RPMI8226 (cell line): Measurements from ENCODE around the gene CES5A.
"Not testable (repeated sequence)": the region's sequence is repeated elsewhere in the genome, so short reads cannot be mapped to it uniquely, and the experiment has no call there.

Source experiments
- DNase-seq: peaks from one replicate; pipeline ENCODE4 v3.0.0-alpha.2; 2015

Gene CES5A, protein sequence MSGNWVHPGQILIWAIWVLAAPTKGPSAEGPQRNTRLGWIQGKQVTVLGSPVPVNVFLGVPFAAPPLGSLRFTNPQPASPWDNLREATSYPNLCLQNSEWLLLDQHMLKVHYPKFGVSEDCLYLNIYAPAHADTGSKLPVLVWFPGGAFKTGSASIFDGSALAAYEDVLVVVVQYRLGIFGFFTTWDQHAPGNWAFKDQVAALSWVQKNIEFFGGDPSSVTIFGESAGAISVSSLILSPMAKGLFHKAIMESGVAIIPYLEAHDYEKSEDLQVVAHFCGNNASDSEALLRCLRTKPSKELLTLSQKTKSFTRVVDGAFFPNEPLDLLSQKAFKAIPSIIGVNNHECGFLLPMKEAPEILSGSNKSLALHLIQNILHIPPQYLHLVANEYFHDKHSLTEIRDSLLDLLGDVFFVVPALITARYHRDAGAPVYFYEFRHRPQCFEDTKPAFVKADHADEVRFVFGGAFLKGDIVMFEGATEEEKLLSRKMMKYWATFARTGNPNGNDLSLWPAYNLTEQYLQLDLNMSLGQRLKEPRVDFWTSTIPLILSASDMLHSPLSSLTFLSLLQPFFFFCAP

DNA sequence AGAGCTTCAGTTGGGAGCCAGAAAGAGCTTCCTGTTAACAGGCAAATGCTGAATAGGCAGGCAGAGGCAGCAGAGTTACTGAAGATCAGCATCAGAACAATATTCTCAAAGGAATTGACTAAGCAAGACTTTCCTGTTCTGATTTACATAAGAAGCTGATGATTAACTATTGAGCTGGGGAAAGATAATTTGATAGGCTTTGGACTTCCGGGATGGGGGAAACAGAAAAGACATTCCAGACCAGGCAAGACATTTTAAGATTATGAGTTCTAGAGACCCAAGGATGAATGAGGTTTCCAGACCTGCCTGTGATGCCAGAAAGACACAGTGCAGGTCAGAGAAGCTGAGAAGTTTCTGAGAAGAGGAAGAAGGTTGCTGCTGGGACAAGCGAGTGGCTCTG, at the start of gene CES5A:
TSS of gene CES5A (minus strand) at position 101 of the 400 bp plus-strand sequence. CDS start 152 bp downstream, outside the sequence.
- no peak for DNase-seq

DNA sequence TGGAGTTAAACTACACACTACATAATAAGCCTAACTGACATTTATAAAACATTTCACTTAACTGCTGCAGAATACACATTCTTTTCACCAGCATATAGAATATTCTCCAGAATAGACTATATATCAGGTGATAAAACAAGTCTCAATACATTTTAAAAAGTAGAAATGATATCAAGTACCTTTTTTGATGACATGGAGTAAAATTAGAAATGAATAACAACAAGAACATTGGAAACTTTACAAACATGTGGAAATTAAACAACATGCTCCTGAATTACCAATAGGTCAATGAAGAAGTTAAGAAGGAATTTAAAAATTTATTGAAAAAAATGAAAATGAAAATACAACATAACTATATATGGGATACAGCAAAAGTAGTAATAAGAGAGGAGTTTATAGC, 47.5 kb upstream of the CES5A start:
- DNase-seq, result no peak

GRCh38 chr16:55917373-55918160, 42.4 kb upstream of the CES5A start:
- no peak for DNase-seq

GRCh38 chr16:55915096-55915827, 40.1 kb upstream of the CES5A start:
- no peak for DNase-seq

- no peak for DNase-seq
These were observed 39.2 kb upstream of the CES5A start for GRCh38 chr16:55914383-55914782.

- no peak for DNase-seq
These were observed 38.5 kb upstream of the CES5A start for GRCh38 chr16:55913716-55914115.

- not testable (repeated sequence) for DNase-seq
These were observed 37.9 kb upstream of the CES5A start for GRCh38 chr16:55913121-55913520.

DNA sequence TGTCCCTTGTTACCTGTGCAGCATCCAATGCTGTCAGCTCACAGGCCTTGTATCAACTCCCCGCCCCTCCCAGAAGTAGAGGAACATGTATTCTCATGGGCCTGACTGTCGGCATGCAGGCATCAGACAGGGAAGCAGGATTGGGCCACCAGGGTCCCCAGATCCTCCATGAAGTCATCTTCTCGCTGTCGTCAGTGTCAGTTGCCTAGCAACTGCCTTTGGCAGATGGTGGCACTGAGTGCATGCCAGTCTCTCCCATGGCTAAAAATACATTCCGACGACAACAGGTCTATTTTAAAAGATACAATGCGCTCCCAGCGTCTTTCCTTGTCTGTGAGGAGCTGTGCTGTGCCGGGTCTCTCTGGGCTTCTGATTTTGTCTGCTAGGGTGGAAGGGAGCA, 36.8 kb upstream of the CES5A start:
- no peak for DNase-seq

- DNase-seq, result no peak
These were observed 36.4 kb upstream of the CES5A start for GRCh38 chr16:55911616-55912015.

GRCh38 chr16:55909876-55910275, 34.7 kb upstream of the CES5A start:
- DNase-seq, result no peak

GRCh38 chr16:55908641-55909040, 33.5 kb upstream of the CES5A start:
- no peak for DNase-seq

DNA sequence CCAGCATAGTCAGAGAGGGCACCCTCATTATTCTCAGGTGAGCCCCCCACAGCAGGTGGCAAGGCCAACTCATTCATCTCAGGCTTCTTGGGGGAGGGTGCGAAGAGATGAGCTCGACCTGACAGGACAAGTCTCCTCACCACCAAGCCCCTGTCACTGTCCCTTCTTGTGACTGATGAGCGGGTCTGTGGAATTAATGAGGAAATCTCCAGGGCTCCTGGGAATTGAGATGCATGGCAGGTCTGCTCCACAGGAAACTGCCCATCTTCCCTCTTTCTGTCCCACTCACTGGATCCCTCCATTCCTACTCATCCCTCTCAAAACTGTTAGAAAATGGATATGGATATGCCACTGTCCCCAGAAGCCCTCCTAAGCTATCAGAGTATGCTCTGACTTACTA, 32.5 kb upstream of the CES5A start:
- DNase-seq, result no peak

GRCh38 chr16:55906123-55906522, 30.9 kb upstream of the CES5A start:
- DNase-seq, result no peak

- no peak for DNase-seq
These were observed 30.5 kb upstream of the CES5A start for GRCh38 chr16:55905651-55906050.

DNA sequence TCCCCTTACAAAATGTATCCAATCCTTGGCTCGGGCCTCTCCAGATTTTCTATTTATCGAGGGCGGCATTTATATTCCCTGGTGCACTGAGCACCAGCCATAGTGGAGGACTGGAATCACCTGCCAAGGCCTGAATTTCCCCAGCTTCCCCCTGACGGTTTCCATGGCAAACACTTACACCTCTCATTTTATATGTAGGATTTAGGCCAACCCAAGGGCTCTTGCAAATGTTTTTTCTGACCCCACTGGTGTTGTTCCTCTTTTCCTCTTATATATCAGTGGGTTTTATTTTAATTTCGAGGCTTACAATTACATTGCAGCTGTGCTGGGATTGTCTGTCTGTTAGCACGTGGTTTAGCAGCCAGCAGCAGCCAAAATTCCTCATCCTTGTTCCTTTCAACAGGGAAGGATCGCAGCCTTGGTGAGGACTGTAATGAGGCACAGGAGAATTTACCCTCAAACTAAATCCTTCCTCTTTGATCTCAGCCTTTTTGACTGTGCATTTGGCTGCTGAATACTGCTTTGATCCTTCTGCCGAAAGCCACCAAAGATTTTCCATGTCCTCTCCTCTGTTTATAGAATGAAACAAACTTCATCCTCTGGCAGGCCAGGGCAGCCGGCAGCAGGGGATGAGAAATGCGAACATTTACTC, 26.5 kb upstream of the CES5A start:
- DNase-seq, result no peak

DNA sequence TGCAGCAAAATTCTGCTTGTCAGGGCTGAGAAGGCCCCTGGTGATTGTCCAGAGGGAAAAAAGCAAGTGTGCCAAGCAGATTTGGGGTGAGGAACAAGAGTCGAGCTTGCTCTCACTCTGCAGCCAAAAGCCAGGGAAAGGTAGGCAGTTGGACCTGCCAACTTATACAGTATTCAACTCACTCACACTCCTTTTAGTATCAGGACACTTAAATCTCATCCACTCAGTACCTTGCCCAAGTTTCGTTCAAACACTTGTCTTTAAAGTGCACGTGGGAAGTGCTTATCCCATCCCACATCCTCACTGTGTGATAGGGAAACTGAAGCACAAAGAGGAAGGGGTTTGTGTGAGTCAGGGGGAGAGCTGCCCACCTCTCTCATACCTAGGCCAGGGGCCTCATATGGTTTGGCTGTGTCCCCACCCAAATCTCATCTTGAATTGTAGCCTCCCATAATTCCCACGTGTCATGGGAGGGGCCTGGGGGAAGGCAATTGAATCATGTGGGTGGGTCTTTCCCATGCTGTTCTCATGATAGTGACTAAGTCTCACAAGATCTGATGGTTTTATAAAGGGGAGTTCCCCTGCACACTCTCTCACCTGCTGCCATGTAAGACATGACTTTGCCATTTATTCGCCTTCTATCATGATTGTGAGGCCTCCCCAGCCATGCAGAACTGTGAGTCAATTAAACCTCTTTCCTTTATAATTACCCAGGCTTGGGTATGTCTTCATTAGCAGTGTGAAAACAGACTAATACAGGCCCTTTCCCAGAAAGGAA, 25.6 kb upstream of the CES5A start:
- no peak for DNase-seq

DNA sequence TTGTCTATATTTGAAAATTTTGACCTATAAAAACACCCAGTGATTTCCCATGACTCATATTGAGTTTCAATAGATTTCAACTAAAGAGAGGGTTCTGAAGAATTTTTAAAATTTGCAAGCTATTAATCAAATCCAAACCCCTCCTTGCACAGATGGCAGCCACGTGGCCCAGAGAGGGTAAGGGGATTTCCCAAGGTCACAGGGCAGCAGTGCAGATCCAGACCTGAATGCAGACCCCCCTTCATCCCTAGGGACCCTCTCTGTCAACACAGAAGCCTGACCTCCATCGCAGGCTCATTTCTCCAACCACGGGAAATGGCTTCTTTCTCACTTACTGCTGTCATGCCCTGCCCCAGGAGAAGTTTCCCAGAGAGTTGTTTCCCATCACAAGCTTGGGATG, 24.7 kb upstream of the CES5A start:
- DNase-seq, result no peak

- no peak for DNase-seq
These were observed 23.4 kb upstream of the CES5A start for GRCh38 chr16:55898592-55898991.

GRCh38 chr16:55892821-55893220, 17.6 kb upstream of the CES5A start:
- DNase-seq, result no peak

DNA sequence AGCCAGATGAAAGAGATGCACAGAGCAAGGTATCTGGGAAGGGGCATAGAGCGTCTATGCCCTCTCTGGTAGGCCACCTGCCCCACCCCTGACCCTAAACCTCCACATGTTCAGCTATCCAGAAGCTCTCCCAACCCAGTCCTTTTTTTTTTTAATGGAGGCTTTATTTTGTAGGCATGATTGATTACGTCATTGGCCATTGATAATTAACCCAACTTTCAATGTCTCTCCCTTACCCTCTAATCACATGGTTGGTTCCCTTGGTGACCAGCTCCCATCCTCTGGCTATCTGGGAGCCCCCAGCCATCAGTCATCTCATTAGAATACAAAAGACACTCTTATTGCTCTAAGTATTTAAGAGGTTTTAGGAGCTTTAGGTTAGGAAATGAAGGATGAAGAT, 14.3 kb upstream of the CES5A start:
- no peak for DNase-seq

DNA sequence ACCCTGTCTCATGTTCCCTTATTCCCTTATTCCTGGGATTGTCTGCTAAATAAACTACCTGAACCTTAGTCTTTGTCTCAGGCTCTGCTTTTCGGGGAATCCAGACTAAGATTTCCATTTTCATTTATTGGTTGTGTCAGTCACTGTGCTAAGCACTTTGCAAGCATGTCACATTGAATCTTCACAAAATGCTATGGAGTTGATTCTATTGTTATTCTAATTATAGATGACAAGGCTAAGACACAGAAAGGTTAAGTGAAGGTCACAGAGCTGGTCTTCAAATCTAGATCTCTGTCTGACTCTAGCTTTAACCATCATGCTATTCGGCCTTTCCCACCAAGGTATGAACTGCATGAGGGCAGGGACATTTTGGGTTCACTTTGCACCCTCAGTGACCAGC, 13.4 kb upstream of the CES5A start:
- no peak for DNase-seq

- no peak for DNase-seq
These were observed 1.7 kb upstream of the CES5A start for GRCh38 chr16:55876854-55877253.
